Gastrocnemius medialis (tissue), 4 donors: ENCODE data around the gene THEM5.

Experiments used
- CTCF ChIP-seq, 5 experiments: fragments of 450-650 bp in 3 of 5; fragments of 200-600 bp in 2 of 5; sonication (generic) in 2 of 5; IDR thresholded peaks in 4 of 5; conservative IDR thresholded peaks in 1 of 5; 1 replicate in 4 of 5; 2 replicates in 1 of 5; pipeline ENCODE4 v1.5.1; 2016 to 2019; ENCODE audit warnings: antibody characterized with exemption in 5 of 5, mild to moderate bottlenecking in 3 of 5, moderate library complexity in 3 of 5
- POLR2A ChIP-seq, 2 donors: fragments of 450-650 bp; IDR thresholded peaks; one replicate each; pipeline ENCODE4 v1.6.1; 2017; ENCODE audit warnings: antibody characterized with exemption in 2 of 2, mild to moderate bottlenecking in 2 of 2, moderate library complexity in 2 of 2

GRCh38 chr1:151822404-151822803 is 31.1 kb downstream of the THEM5 start:
- no peak for TF ChIP-seq CTCF (IDR thresholded peaks at IDR 0.05 in 4 of 5, conservative IDR thresholded peaks at IDR 0.05 in 1 of 5)
- TF ChIP-seq POLR2A (IDR thresholded peaks at IDR 0.05): no peak
